HG03457 (cell line): ENCODE data around the gene ANO3.

ENCODE experiments used
- ATAC-seq: cut with Tn5 transposase; IDR thresholded peaks from one replicate; pipeline ENCODE4 v1.9.1; 2021; ENCODE audit warnings: moderate number of reproducible peaks; ENCODE audit not compliant: unreplicated experiment

The ANO3 gene

GRCh38 chr11:26702406-26702805 is 370.5 kb downstream of the ANO3 start:
- no peak for ATAC-seq

GRCh38 chr11:26703411-26704191 is 371.7 kb downstream of the ANO3 start:
- no peak for ATAC-seq

- ATAC-seq: no peak
Observed at GRCh38 chr11:26704249-26704648, 372.3 kb downstream of the ANO3 start.

GRCh38 chr11:26706181-26706580 is 374.3 kb downstream of the ANO3 start:
- ATAC-seq: no peak

GRCh38 chr11:26708736-26709456 is 377.0 kb downstream of the ANO3 start:
- ATAC-seq: no peak

GRCh38 chr11:26710489-26710888 is 378.6 kb downstream of the ANO3 start:
- no peak for ATAC-seq

GRCh38 chr11:26712497-26712896 is 380.6 kb downstream of the ANO3 start:
- ATAC-seq: no peak
